GM12873 (cell line): ENCODE data around the gene SKIC3.

Source experiments
- CTCF ChIP-seq: IDR thresholded peaks from 2 replicates; pipeline ENCODE4 v1.5.1; 2012; ENCODE audit warnings: low read depth, mild to moderate bottlenecking, moderate library complexity, low read length, control low read depth; ENCODE audit not compliant: insufficient read depth; ENCODE audit errors: missing control alignments

The SKIC3 gene

DNA sequence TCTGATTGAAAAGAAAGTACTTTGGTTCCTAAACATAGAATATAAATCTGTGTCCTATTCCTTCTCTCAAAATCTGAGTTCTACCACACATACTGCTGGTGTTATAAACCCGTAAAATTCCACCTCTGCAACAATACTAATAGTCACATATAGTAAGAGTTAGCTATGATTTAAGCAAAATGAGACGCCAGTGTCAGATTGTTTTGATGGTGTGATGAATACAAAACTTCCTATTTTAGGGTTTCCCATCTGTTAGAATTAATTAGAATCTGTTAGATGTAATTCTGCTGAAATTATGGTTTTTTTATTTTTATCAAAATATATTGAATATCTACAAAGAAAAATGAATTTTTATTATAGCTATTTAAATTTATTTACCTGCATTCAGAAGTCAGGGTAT is 26.8 kb upstream of the SKIC3 start:
- no peak for TF ChIP-seq CTCF

GRCh38 chr5:95572016-95572415 is 17.2 kb upstream of the SKIC3 start:
- TF ChIP-seq CTCF = no peak

DNA sequence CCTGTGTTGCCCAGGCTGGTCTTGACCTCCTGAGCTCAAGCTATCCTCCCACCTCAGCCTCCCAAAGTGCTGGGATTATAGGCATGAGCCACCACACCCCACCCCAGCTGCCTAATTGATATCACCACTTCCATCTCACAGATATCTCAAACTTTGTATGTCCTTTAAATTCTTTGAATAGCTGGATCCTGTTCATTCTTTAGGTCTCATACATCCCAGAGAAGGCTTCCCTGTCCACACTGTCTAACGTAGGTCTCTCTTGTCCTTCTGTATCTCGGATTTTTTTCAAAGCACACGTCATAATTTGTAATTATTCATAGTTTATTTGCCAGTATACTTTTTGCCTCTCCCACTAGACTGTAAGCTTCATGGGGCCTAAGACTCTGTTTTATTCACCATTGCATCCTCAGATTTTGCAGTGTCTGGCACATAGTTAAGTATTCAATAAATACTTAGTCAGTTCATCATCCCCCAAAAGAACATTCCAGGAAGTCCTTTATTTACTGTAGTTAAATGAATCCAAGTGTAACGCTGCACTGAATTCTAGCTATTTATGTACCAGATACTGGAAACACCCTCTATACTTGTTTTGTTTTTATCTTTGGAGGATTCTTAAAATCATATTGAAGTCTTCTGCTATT is 10.6 kb upstream of the SKIC3 start:
- TF ChIP-seq CTCF = no peak

DNA sequence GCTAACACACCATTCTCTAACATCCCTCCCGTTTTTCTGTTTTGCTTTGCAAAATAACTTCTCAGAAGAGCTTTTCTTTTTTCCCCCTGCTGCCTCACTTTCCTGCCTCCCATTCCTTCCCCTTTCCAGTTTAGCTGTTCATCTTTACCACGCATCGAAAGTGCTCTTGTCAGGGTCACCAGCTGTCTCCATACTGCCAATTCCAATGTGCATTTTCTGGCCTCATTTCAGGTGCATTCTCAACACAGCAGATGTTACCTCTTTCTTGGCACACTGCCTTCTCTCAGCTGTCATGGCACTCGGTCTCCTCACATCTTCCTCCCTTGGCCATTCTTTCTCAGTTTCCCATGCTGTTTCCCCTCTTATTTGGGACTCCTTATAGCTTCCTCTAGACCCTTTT is 9.7 kb upstream of the SKIC3 start:
- no peak for TF ChIP-seq CTCF

DNA sequence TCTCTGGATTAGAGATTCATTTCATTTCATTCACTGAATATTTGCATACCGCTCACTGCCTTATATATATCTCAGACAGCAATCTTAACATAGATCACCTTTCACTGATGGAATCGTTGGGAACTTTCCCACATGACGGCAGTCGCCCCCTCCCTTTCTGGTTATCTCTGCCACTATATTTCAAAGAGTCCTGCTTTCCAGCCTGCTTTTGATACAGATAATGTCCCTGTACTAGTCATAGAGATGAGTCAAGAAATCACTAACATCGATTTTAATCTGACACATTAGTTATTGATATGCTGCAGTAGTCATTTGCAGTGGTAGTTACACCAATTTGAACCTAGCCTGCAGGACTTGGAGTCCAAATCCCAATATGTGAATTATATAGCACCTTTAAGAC is 8.6 kb upstream of the SKIC3 start:
- TF ChIP-seq CTCF = no peak

GRCh38 chr5:95562282-95562681 is 7.5 kb upstream of the SKIC3 start:
- TF ChIP-seq CTCF = no peak

DNA sequence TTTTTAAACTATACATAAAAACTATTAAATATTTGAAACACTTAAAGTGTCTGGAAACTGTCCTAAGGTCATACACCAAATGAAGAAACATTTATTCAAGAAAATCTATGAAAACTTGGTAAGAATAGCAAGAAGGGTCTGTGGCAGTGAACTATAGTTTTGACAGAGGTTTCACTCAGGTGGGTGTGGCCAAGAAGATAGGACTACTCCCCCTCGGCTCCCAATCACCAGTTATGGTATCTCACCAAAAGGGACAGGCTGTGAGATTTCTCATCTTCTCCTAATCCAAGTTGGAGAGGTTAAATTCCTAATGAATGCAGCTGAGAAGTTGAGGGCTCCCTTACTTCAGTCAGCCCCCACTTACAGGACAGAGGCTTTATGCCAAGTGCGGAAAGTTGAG is 3.1 kb upstream of the SKIC3 start:
- TF ChIP-seq CTCF = no peak
